NB4 (cell line): ENCODE results near the gene CTBP2.

ENCODE experiments used
- DNase-seq: peaks from one replicate; pipeline ENCODE4 v3.0.0; 2010; ENCODE audit warnings: low read depth
- H3K4me3 ChIP-seq: one replicate; pipeline ENCODE4 v1.5.1; 2011; ENCODE audit warnings: mild to moderate bottlenecking, low read depth, low read length, moderate library complexity
- CTCF ChIP-seq: IDR thresholded peaks from one replicate; pipeline ENCODE4 v1.5.1; 2012; ENCODE audit warnings: low read depth, low read length
- MAX ChIP-seq: IDR thresholded peaks from 2 replicates; pipeline ENCODE4 v1.6.1; 2011; ENCODE audit warnings: low read depth, low read length
- MYC ChIP-seq: IDR thresholded peaks from 2 replicates; pipeline ENCODE4 v1.6.1; 2011; ENCODE audit warnings: low read depth, low read length
- POLR2A ChIP-seq: IDR thresholded peaks from 2 replicates; pipeline ENCODE4 v1.6.1; 2011; ENCODE audit warnings: mild to moderate bottlenecking; ENCODE audit not compliant: insufficient read length; ENCODE audit errors: extremely low read depth

Gene CTBP2

GRCh38 chr10:125081931-125082330 lies 78.4 kb downstream of the CTBP2 start:
- no peak for TF ChIP-seq MAX
- TF ChIP-seq POLR2A, result no peak
- TF ChIP-seq CTCF, result no peak
- TF ChIP-seq MYC, result no peak
- H3K4me3 ChIP-seq, result no peak overlapping the region
- no peak for DNase-seq

GRCh38 chr10:125080984-125081383 lies 79.4 kb downstream of the CTBP2 start:
- TF ChIP-seq MYC (no peak), CTCF (no peak), MAX (no peak), POLR2A (no peak)
- no peak for DNase-seq
- H3K4me3 ChIP-seq, result no peak overlapping the region

GRCh38 chr10:125080296-125080695 lies 80.1 kb downstream of the CTBP2 start:
- H3K4me3 ChIP-seq, result no peak overlapping the region
- TF ChIP-seq POLR2A (no peak), CTCF (no peak)
- no peak for DNase-seq

- no peak overlapping the region for H3K4me3 ChIP-seq
- TF ChIP-seq CTCF (no peak), MYC (no peak), POLR2A (no peak), MAX (no peak)
- DNase-seq, result no peak
Measured at GRCh38 chr10:125079091-125079600, 81.2 kb downstream of the CTBP2 start.

- TF ChIP-seq MAX, result no peak
- H3K4me3 ChIP-seq, result no peak overlapping the region
- DNase-seq, result no peak
Measured at GRCh38 chr10:125076891-125077541, 83.3 kb downstream of the CTBP2 start.

- H3K4me3 ChIP-seq, result no peak overlapping the region
- no peak for TF ChIP-seq POLR2A
- DNase-seq, result no peak
Measured at GRCh38 chr10:125076121-125076825, 84.1 kb downstream of the CTBP2 start.

GRCh38 chr10:125073996-125074395 lies 86.4 kb downstream of the CTBP2 start:
- no peak for DNase-seq
- no peak overlapping the region for H3K4me3 ChIP-seq
- no peak for TF ChIP-seq MYC
- no peak for TF ChIP-seq POLR2A
- no peak for TF ChIP-seq CTCF
- TF ChIP-seq MAX, result no peak
